Effector memory CD4-positive, alpha-beta T cell (primary cell): ENCODE results near the gene KCNN1.

Source experiments
- DNase-seq, 3 donors: peaks; one replicate each; pipeline ENCODE4 v3.0.0-alpha.2; 2020
- H3K27ac ChIP-seq: 2 replicates; pipeline ENCODE4 v1.7.0; 2013; ENCODE audit warnings: mild to moderate bottlenecking, low read length, moderate library complexity; ENCODE audit not compliant: insufficient read depth, poor library complexity, severe bottlenecking
- H3K27me3 ChIP-seq: replicated peaks from 2 replicates; pipeline ENCODE4 v1.7.0; 2013; ENCODE audit warnings: mild to moderate bottlenecking, low read length; ENCODE audit not compliant: insufficient read depth, control insufficient read depth, poor library complexity, severe bottlenecking
- H3K36me3 ChIP-seq: 2 replicates; pipeline ENCODE4 v1.7.0; 2013; ENCODE audit warnings: mild to moderate bottlenecking, low read length, moderate library complexity; ENCODE audit not compliant: control insufficient read depth, insufficient read depth
- H3K4me1 ChIP-seq: 2 replicates; pipeline ENCODE4 v1.7.0; 2013; ENCODE audit warnings: low read length, mild to moderate bottlenecking; ENCODE audit not compliant: control insufficient read depth, insufficient read depth, poor library complexity, severe bottlenecking
- H3K4me3 ChIP-seq: 2 replicates; pipeline ENCODE4 v1.7.0; 2013; ENCODE audit warnings: low read length, low read depth, mild to moderate bottlenecking; ENCODE audit not compliant: insufficient read depth, poor library complexity, severe bottlenecking
- H3K9me3 ChIP-seq: 2 replicates; pipeline ENCODE4 v1.7.0; 2013; ENCODE audit warnings: mild to moderate bottlenecking, low read length, moderate library complexity; ENCODE audit not compliant: control insufficient read depth

Gene KCNN1

GRCh38 chr19:17947815-17948513 lies 18.9 kb upstream of the KCNN1 start:
- peaks cover 6% of the 10 kb centered on the region for H3K36me3 ChIP-seq
- H3K4me1 ChIP-seq: peaks cover 53% of the 10 kb centered on the region
- H3K4me3 ChIP-seq: peak overlapping the region; percentile 46
- DNase-seq: peak; percentile 93 to 96 (median 93)
- no peaks in the 10 kb centered on the region for H3K9me3 ChIP-seq
- peak overlapping the region; percentile 97 for H3K27ac ChIP-seq
- H3K27me3 ChIP-seq: peaks cover 45% of the 10 kb centered on the region

- Histone ChIP-seq H3K27ac (peak overlapping the region; percentile 65), H3K4me1 (peaks cover 56% of the 10 kb centered on the region), H3K27me3 (peaks cover 50% of the 10 kb centered on the region)
Observed at GRCh38 chr19:17948514-17948900, 18.4 kb upstream of the KCNN1 start.

GRCh38 chr19:17948931-17949930 lies 17.7 kb upstream of the KCNN1 start:
- H3K27me3 ChIP-seq: peaks cover 56% of the 10 kb centered on the region
- no peak overlapping the region for H3K27ac ChIP-seq
- DNase-seq: no peak
- H3K4me1 ChIP-seq: peaks cover 56% of the 10 kb centered on the region
- no peaks in the 10 kb centered on the region for H3K36me3 ChIP-seq
- peak overlapping the region; percentile 46 for H3K4me3 ChIP-seq
- H3K9me3 ChIP-seq: no peaks in the 10 kb centered on the region

More at GRCh38 chr19:17948514-17948900, 18.4 kb upstream of the KCNN1 start:
- DNase-seq: no peak
- no peaks in the 10 kb centered on the region for H3K9me3 ChIP-seq
- peaks cover 4% of the 10 kb centered on the region for H3K36me3 ChIP-seq
- peak overlapping the region; percentile 46 for H3K4me3 ChIP-seq

- Histone ChIP-seq H3K4me3 (no peak overlapping the region), H3K27ac (no peak overlapping the region), H3K4me1 (peaks cover 56% of the 10 kb centered on the region), H3K27me3 (peaks cover 61% of the 10 kb centered on the region), H3K9me3 (no peaks in the 10 kb centered on the region), H3K36me3 (no peaks in the 10 kb centered on the region)
- no peak for DNase-seq
Observed at GRCh38 chr19:17949956-17950309, 17.0 kb upstream of the KCNN1 start.

- peak overlapping the region; percentile 41 for H3K4me3 ChIP-seq
- peak; percentile 48 to 62 (median 61) for DNase-seq
- H3K4me1 ChIP-seq: peaks cover 56% of the 10 kb centered on the region
- no peaks in the 10 kb centered on the region for H3K9me3 ChIP-seq
- no peaks in the 10 kb centered on the region for H3K36me3 ChIP-seq
- no peak overlapping the region for H3K27ac ChIP-seq
- peaks cover 61% of the 10 kb centered on the region for H3K27me3 ChIP-seq
Observed at GRCh38 chr19:17950310-17951156, 16.4 kb upstream of the KCNN1 start.

- Histone ChIP-seq H3K27me3 (peaks cover 61% of the 10 kb centered on the region), H3K9me3 (no peaks in the 10 kb centered on the region), H3K4me3 (peak overlapping the region; percentile 41), H3K36me3 (no peaks in the 10 kb centered on the region), H3K27ac (peak overlapping the region; percentile 4), H3K4me1 (peaks cover 56% of the 10 kb centered on the region)
- DNase-seq: no peak
Observed at GRCh38 chr19:17951157-17951989, 15.5 kb upstream of the KCNN1 start.

- Histone ChIP-seq H3K27ac (peak overlapping the region; percentile 4), H3K4me3 (no peak overlapping the region), H3K36me3 (no peaks in the 10 kb centered on the region), H3K9me3 (no peaks in the 10 kb centered on the region), H3K27me3 (peaks cover 63% of the 10 kb centered on the region), H3K4me1 (peaks cover 52% of the 10 kb centered on the region)
- DNase-seq: no peak
Observed at GRCh38 chr19:17951990-17952976, 14.6 kb upstream of the KCNN1 start.

GRCh38 chr19:17953316-17953801 lies 13.5 kb upstream of the KCNN1 start:
- DNase-seq: no peak
- Histone ChIP-seq H3K27me3 (peaks cover 64% of the 10 kb centered on the region), H3K27ac (no peak overlapping the region), H3K4me3 (no peak overlapping the region), H3K4me1 (peaks cover 49% of the 10 kb centered on the region), H3K9me3 (no peaks in the 10 kb centered on the region), H3K36me3 (no peaks in the 10 kb centered on the region)
